Nephron (organoid): Measurements from ENCODE around the gene GLIS1.
A peak's percentile ranks its signal among the peaks of the same experiment; 100 is the strongest.

Source experiments
- H3K27ac Mint-ChIP-seq, 3 experiments: 2 replicates each; pipeline ENCODE4 v1.8.0; 2020; ENCODE audit warnings: mixed read lengths in 3 of 3, mild to moderate bottlenecking in 2 of 3, moderate library complexity in 1 of 3
- H3K27me3 Mint-ChIP-seq: 2 replicates; pipeline ENCODE4 v1.8.0; 2021; ENCODE audit warnings: low read depth, mild to moderate bottlenecking, moderate library complexity, mixed read lengths
- H3K36me3 Mint-ChIP-seq: 2 replicates; pipeline ENCODE4 v1.8.0; 2020; ENCODE audit warnings: low read depth, mixed read lengths
- H3K4me1 Mint-ChIP-seq: 2 replicates; pipeline ENCODE4 v1.8.0; 2020; ENCODE audit warnings: mixed read lengths
- H3K4me3 Mint-ChIP-seq, 3 experiments: 2 replicates each; pipeline ENCODE4 v1.8.0; 2020; ENCODE audit warnings: mild to moderate bottlenecking in 3 of 3, mixed read lengths in 3 of 3, moderate library complexity in 2 of 3
- H3K9me3 Mint-ChIP-seq: 2 replicates; pipeline ENCODE4 v1.8.0; 2020; ENCODE audit warnings: mixed read lengths
- TF ChIP-seq, protein P1 (sequence below), 3 experiments: fragments of 200-600 bp; sonication (generic); IDR thresholded peaks; one replicate each; pipeline ENCODE4 v1.5.0; 2021; ENCODE audit warnings: antibody characterized with exemption in 3 of 3; ENCODE audit not compliant: unreplicated experiment in 3 of 3

GLIS1 gene

DNA sequence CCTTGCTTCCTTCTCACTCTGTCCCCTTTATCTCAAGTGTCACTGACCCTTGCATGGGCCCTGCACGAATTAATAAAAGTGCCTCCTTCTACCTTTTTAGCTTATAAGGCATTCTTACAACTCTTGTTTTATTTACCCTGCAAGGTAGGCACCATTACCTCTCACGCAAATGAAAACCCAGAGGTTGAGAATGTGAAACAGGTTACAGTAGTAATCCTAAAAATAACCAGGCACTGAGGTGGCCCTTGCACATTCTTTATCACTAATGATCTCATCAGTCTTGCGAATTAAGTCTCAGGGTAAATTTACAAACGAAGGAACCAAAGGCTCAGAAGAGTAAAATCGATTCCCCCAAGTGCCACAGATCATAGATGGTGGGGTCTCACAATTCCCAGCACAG, 3.7 kb downstream of the GLIS1 start:
- Mint-ChIP-seq H3K9me3 (no peaks in the 10 kb centered on the region), H3K4me3 (no peak overlapping the region), H3K4me1 (peaks cover 36% of the 10 kb centered on the region), H3K36me3 (no peaks in the 10 kb centered on the region), H3K27ac (peak overlapping the region in 1 of 3 experiments; percentile 8), H3K27me3 (peaks cover 89% of the 10 kb centered on the region)
- TF ChIP-seq, protein P1, sequence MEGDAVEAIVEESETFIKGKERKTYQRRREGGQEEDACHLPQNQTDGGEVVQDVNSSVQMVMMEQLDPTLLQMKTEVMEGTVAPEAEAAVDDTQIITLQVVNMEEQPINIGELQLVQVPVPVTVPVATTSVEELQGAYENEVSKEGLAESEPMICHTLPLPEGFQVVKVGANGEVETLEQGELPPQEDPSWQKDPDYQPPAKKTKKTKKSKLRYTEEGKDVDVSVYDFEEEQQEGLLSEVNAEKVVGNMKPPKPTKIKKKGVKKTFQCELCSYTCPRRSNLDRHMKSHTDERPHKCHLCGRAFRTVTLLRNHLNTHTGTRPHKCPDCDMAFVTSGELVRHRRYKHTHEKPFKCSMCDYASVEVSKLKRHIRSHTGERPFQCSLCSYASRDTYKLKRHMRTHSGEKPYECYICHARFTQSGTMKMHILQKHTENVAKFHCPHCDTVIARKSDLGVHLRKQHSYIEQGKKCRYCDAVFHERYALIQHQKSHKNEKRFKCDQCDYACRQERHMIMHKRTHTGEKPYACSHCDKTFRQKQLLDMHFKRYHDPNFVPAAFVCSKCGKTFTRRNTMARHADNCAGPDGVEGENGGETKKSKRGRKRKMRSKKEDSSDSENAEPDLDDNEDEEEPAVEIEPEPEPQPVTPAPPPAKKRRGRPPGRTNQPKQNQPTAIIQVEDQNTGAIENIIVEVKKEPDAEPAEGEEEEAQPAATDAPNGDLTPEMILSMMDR (IDR thresholded peaks at IDR 0.05; ENCODE audit: unreplicated experiment in 3 of 3) = no peak

DNA sequence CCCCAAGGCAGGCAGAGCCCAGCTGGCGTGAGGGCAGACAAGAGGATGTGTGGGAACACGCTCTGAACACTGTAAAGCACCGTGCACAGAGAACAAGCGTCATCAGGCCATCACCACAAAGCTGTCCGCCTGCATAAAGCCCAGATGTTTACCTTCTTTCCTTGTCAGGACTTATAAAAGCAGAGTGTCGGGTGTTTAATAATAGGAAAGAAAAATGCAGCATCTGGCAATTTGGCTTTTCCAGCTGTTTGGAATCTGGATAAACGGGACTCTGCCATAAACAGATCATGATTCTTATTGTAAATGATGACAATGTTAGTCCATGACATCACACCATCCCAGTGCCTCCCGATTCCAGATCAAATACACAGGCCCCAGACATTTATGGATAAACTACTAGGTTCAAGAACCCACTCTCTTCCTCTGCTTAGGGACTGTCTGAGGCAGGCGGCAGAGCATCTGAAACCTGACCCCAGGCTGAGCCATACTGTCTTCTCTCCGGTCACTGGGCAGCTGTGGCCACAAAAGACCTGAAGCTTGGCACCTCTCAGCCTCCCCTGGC, 4.2 kb downstream of the GLIS1 start:
- H3K27ac Mint-ChIP-seq = peak overlapping the region in 2 of 3 experiments; percentile 8 to 17
- peaks cover 85% of the 10 kb centered on the region for H3K27me3 Mint-ChIP-seq
- H3K36me3 Mint-ChIP-seq = no peaks in the 10 kb centered on the region
- TF ChIP-seq, protein P1 (IDR thresholded peaks at IDR 0.05; ENCODE audit: unreplicated experiment in 3 of 3) = no peak
- no peak overlapping the region for H3K4me3 Mint-ChIP-seq
- H3K9me3 Mint-ChIP-seq = no peaks in the 10 kb centered on the region
- H3K4me1 Mint-ChIP-seq = peaks cover 41% of the 10 kb centered on the region

DNA sequence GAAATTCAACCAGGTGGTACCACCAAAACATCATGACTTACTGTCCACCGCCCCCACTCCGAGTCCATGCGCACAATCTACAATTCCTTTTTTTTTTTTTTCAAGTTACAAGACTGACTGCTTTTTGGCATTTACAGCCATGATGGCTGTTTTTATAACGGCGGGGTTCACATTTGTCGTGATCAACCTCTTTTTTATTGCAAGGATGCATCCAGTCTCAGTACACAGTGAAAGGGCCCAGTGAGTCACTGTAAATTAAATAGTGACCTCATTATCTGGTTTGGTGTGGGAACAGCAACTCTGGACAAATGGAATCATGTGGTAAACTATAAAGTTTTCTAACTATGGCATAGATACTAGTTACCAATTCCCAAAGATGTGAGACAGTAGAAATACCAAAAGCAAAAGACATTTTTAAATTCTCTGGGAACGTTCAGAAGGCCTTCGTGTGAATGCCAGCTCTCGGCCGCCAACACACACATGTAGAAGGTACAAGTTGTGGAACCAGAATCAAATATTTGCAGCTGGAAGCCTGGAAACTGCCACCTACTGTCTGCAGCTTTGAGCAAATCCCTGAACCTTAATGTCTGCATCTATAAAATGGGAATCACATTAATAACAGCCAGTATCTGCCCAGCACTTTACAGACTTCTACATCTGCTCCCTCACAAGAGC, 4.9 kb downstream of the GLIS1 start:
- H3K36me3 Mint-ChIP-seq = no peaks in the 10 kb centered on the region
- no peak overlapping the region for H3K4me3 Mint-ChIP-seq
- H3K27ac Mint-ChIP-seq = peak overlapping the region in 2 of 3 experiments; percentile 27 to 53
- H3K9me3 Mint-ChIP-seq = no peaks in the 10 kb centered on the region
- H3K4me1 Mint-ChIP-seq = peaks cover 47% of the 10 kb centered on the region
- peaks cover 84% of the 10 kb centered on the region for H3K27me3 Mint-ChIP-seq
- TF ChIP-seq, protein P1 (IDR thresholded peaks at IDR 0.05; ENCODE audit: unreplicated experiment in 3 of 3) = no peak

DNA sequence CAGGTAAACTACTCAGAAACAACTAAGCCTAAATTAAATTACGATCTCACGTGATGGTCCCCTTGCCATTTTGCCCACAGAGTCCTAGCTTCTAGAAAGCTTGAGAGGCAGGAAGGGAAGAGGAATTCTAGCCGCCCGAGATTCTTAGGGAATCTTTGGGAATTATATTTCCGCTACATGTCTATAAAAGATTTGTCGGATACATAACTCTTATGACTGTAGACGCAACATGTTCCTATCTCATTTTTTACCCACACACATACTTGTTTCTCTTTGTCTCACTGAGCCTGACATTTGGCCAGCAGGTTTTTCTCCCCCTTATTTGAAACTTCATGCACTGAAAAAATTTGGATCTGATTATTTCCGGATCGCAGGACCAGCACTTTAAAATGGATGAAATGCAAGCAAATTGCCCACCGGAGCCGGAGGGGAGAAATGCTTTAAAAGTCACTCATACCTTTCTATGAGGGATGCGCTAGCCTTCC, 5.5 kb downstream of the GLIS1 start:
- H3K27ac Mint-ChIP-seq = peak overlapping the region in 2 of 3 experiments; percentile 27 to 53
- peaks cover 82% of the 10 kb centered on the region for H3K27me3 Mint-ChIP-seq
- no peak overlapping the region for H3K4me3 Mint-ChIP-seq
- no peaks in the 10 kb centered on the region for H3K9me3 Mint-ChIP-seq
- TF ChIP-seq, protein P1 (IDR thresholded peaks at IDR 0.05; ENCODE audit: unreplicated experiment in 3 of 3) = no peak
- no peaks in the 10 kb centered on the region for H3K36me3 Mint-ChIP-seq
- peaks cover 53% of the 10 kb centered on the region for H3K4me1 Mint-ChIP-seq

- Mint-ChIP-seq H3K27me3 (peaks cover 81% of the 10 kb centered on the region), H3K36me3 (no peaks in the 10 kb centered on the region), H3K27ac (peak overlapping the region; percentile 14 to 91 (median 44)), H3K4me3 (no peak overlapping the region), H3K9me3 (no peaks in the 10 kb centered on the region), H3K4me1 (peaks cover 56% of the 10 kb centered on the region)
- TF ChIP-seq, protein P1 (IDR thresholded peaks at IDR 0.05; ENCODE audit: unreplicated experiment in 3 of 3) = no peak
These were observed 6.0 kb downstream of the GLIS1 start for GRCh38 chr1:53732912-53733317.
